CD4-positive, alpha-beta T cell (primary cell): ENCODE measurements around the gene PSTK. TPM values are rescaled to one million over a fixed set of nuclear protein-coding genes. Genes with fewer than 3 reads are reported as not detected.

Experiments
- ATAC-seq: fragments of 200-7000 bp; cut with Tn5 transposase; one replicate; pipeline ENCODE4 v1.10.0; 2022; ENCODE audit warnings: mild to moderate bottlenecking; ENCODE audit not compliant: poor library complexity
- CTCF ChIA-PET: fragments of 350-600 bp; sonication (Branson Sonifier 250); formaldehyde crosslinking; loops from one replicate; lab custom pipeline; 2021; ENCODE audit warnings: antibody characterized with exemption, inconsistent platforms; lab: Charles Lee
- POLR2A ChIA-PET: fragments of 350-600 bp; sonication (Branson Sonifier 250); formaldehyde crosslinking; loops from one replicate; lab custom pipeline; 2021; ENCODE audit warnings: antibody characterized with exemption, inconsistent platforms; lab: Charles Lee
- DNase-seq, 14 experiments: peaks; one replicate each; pipeline ENCODE4 v3.0.0-alpha.2; 2013 to 2020; ENCODE audit warnings: mixed read lengths in 2 of 14
- H3K27ac ChIP-seq, 2 donors: one replicate each; pipeline versions ENCODE4 v1.5.1 to v1.7.0; 2013; ENCODE audit warnings: low read length in 2 of 2, low read depth in 1 of 2, mild to moderate bottlenecking in 1 of 2
- H3K27me3 ChIP-seq, 2 experiments: 1 replicate in 1 of 2; 2 replicates in 1 of 2; pipeline versions ENCODE4 v1.6.1 to v1.7.0; 2013; ENCODE audit warnings: low read length in 2 of 2, control low read depth in 1 of 2, mild to moderate bottlenecking in 1 of 2, moderate library complexity in 1 of 2; ENCODE audit not compliant: insufficient read depth in 2 of 2, control insufficient read depth in 1 of 2
- H3K36me3 ChIP-seq: one replicate; pipeline ENCODE4 v1.6.1; 2013; ENCODE audit warnings: low read length, control low read depth; ENCODE audit not compliant: insufficient read depth
- H3K4me1 ChIP-seq: one replicate; pipeline ENCODE4 v1.6.1; 2013; ENCODE audit warnings: low read length, control low read depth; ENCODE audit not compliant: insufficient read depth
- H3K4me3 ChIP-seq: one replicate; pipeline ENCODE4 v1.5.1; 2013; ENCODE audit warnings: mild to moderate bottlenecking, low read length, moderate library complexity
- H3K9me3 ChIP-seq, 2 experiments: 1 replicate in 1 of 2; 2 replicates in 1 of 2; pipeline versions ENCODE4 v1.6.1 to v1.7.0; 2013; ENCODE audit warnings: low read length in 2 of 2, mild to moderate bottlenecking in 2 of 2, control low read depth in 1 of 2, moderate library complexity in 1 of 2; ENCODE audit not compliant: control insufficient read depth in 1 of 2, insufficient read depth in 1 of 2
- H3K27ac Mint-ChIP-seq: one replicate; pipeline ENCODE4 v1.8.0; 2020; ENCODE audit warnings: mixed read lengths
- H3K27me3 Mint-ChIP-seq: one replicate; pipeline ENCODE4 v1.8.0; 2021; ENCODE audit warnings: mixed read lengths
- H3K36me3 Mint-ChIP-seq: one replicate; pipeline ENCODE4 v1.8.0; 2021; ENCODE audit warnings: low read depth, mixed read lengths
- H3K4me1 Mint-ChIP-seq: one replicate; pipeline ENCODE4 v1.8.0; 2021; ENCODE audit warnings: low read depth, mixed read lengths
- H3K4me3 Mint-ChIP-seq: one replicate; pipeline ENCODE4 v1.8.0; 2020; ENCODE audit warnings: mild to moderate bottlenecking, mixed read lengths
- H3K9me3 Mint-ChIP-seq: one replicate; pipeline ENCODE4 v1.8.0; 2020; ENCODE audit warnings: mixed read lengths
- intact Hi-C, 2 experiments: fragments of 100-400 bp; cut with DNase I in 1 of 2; cut with micrococcal nuclease in 1 of 2; formaldehyde crosslinking; loops; one replicate each; pipeline versions ENCODE4 v1.15.1 to v1.9.0; 2023 to 2025; cut with DNase I, micrococcal nuclease
- total RNA-seq, 174 experiments: library from RNA in 2 of 174; stranded (reverse) in 2 of 174; gene quantifications; one replicate each; pipeline ENCODE4 v1.2.3 and lab custom pipeline; 2021 to 2026
- TF ChIP-seq, protein P1 (sequence below): fragments of 200-600 bp; IDR thresholded peaks from one replicate; pipeline ENCODE4 v1.8.0; 2022; ENCODE audit warnings: antibody characterized with exemption, mild to moderate bottlenecking

PSTK gene
- total RNA-seq, 2 experiments from 2014 or later: 16.1 to 18.6 TPM

DNA sequence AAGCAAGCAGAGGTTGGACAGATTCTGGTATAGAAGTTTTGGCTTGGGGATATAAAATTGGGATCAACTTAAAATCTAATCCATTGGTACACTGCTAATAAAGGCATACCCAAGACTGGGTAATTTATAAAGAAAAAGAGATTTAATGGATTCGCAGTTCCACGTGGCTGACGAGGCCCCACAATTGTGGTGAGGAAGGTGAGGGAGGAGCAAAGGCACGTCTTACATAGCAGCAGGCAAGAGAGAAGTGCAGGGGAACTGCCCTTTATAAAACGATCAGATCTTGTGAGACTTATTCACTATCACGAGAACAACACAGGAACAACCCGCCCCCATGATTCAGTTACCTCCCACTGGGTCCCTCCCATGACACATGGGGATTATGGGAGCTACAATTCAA is 38.3 kb downstream of the PSTK start:
- Histone ChIP-seq H3K36me3 (peaks cover 2% of the 10 kb centered on the region), H3K4me1 (no peaks in the 10 kb centered on the region), H3K4me3 (no peak overlapping the region), H3K27me3 (no peaks in the 10 kb centered on the region), H3K9me3 (no peaks in the 10 kb centered on the region), H3K27ac (no peak overlapping the region)
- ChIA-PET CTCF (no interaction called here), POLR2A (no interaction called here)
- Mint-ChIP-seq H3K9me3 (no peaks in the 10 kb centered on the region), H3K27me3 (no peaks in the 10 kb centered on the region), H3K27ac (no peak overlapping the region), H3K36me3 (peaks cover 4% of the 10 kb centered on the region), H3K4me1 (peaks cover 10% of the 10 kb centered on the region), H3K4me3 (no peak overlapping the region)
- DNase-seq (no peak), ATAC-seq (no peak)
- TF ChIP-seq, protein P1, sequence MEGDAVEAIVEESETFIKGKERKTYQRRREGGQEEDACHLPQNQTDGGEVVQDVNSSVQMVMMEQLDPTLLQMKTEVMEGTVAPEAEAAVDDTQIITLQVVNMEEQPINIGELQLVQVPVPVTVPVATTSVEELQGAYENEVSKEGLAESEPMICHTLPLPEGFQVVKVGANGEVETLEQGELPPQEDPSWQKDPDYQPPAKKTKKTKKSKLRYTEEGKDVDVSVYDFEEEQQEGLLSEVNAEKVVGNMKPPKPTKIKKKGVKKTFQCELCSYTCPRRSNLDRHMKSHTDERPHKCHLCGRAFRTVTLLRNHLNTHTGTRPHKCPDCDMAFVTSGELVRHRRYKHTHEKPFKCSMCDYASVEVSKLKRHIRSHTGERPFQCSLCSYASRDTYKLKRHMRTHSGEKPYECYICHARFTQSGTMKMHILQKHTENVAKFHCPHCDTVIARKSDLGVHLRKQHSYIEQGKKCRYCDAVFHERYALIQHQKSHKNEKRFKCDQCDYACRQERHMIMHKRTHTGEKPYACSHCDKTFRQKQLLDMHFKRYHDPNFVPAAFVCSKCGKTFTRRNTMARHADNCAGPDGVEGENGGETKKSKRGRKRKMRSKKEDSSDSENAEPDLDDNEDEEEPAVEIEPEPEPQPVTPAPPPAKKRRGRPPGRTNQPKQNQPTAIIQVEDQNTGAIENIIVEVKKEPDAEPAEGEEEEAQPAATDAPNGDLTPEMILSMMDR: no peak
- intact Hi-C loops: loop anchor here in 1 of 2 experiments (10.0 kb wide), 2 partner anchors 1044 to 1396 kb away; partner anchors contain the start of genes NSMCE4A and OAT

DNA sequence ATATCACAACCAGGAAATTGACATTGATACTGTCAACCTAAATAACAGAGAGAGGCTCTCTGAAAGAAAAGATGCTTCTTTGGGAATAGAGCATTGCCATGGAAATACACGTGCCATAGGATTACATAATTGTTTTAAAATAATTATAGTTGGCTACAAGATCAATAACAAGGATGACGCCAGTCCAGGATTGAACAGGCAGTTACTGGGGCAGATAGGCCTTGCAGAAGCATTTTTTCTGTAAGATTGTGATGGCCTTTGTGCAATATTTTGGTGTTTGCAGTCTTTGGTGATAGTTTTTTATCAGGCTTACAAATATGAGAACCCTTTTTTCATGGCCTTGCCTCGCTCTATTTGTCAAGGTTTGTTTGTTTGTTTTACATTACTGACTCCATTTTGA is 39.1 kb downstream of the PSTK start:
- TF ChIP-seq, protein P1: no peak
- H3K4me3 ChIP-seq: no peak overlapping the region
- DNase-seq: no peak
- ChIA-PET CTCF (interaction anchor here (0.6 kb wide), 1 partner anchor 106 kb away, joined by 3 read pairs; no protein-coding TSS in a partner anchor), POLR2A (no interaction called here)
- H3K27me3 Mint-ChIP-seq: no peaks in the 10 kb centered on the region
- H3K36me3 Mint-ChIP-seq: peaks cover 4% of the 10 kb centered on the region
- H3K27ac Mint-ChIP-seq: no peak overlapping the region
- H3K4me1 Mint-ChIP-seq: peaks cover 10% of the 10 kb centered on the region
- H3K4me3 Mint-ChIP-seq: no peak overlapping the region
- ATAC-seq: no peak
- H3K27ac ChIP-seq: no peak overlapping the region
- H3K9me3 Mint-ChIP-seq: no peaks in the 10 kb centered on the region
- no peaks in the 10 kb centered on the region for H3K9me3 ChIP-seq
- intact Hi-C loops: loop anchor here in 1 of 2 experiments (10.0 kb wide), 2 partner anchors 1044 to 1396 kb away; partner anchors contain the start of genes NSMCE4A and OAT
- no peaks in the 10 kb centered on the region for H3K36me3 ChIP-seq
- H3K4me1 ChIP-seq: no peaks in the 10 kb centered on the region
- H3K27me3 ChIP-seq: no peaks in the 10 kb centered on the region

DNA sequence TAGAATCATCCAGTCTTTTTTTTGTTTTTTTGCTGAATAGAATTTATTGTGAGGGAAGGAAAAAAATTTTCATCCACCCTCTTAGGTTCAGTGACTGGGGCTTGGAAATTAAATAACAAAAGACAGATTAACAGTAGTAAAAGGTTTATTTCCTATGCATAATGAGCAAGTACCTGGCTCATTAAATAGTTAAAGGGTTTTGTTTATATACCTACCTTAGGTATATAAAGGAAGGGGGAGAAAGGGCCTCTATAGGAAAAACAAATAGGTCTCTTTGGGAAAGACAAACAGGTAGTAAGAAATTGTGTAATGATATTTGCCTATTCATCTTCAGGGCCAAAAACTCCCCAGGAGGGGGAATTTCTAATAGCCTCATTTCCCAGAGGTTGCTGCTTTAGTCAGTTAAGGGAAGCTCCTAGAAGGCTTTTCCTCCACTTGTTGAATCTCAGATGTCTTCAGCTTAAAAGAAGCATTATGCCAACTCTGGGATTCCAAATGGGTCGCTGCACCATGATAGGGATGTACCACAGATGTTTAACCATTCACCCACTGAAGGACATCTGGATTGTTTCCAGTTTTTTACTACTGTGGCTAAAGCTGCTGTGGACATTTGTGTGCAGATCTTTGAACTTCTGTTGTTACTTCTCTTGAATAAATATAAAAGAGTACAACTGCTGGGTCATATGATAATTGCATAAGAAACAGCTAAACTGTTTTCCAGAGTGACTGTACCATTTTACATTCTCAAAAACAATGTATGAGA is 39.9 kb downstream of the PSTK start:
- Mint-ChIP-seq H3K27ac (no peak overlapping the region), H3K4me3 (no peak overlapping the region), H3K27me3 (no peaks in the 10 kb centered on the region), H3K36me3 (peaks cover 3% of the 10 kb centered on the region), H3K4me1 (peaks cover 9% of the 10 kb centered on the region), H3K9me3 (no peaks in the 10 kb centered on the region)
- ChIA-PET POLR2A (no interaction called here), CTCF (no interaction called here)
- H3K4me1 ChIP-seq: no peaks in the 10 kb centered on the region
- DNase-seq (no peak), ATAC-seq (no peak)
- no peak overlapping the region for H3K27ac ChIP-seq
- no peak overlapping the region for H3K4me3 ChIP-seq
- no peaks in the 10 kb centered on the region for H3K36me3 ChIP-seq
- TF ChIP-seq, protein P1: no peak
- H3K27me3 ChIP-seq: no peaks in the 10 kb centered on the region
- intact Hi-C loops: loop anchor here in 1 of 2 experiments (10.0 kb wide), 2 partner anchors 1045 to 1395 kb away; partner anchors contain the start of genes NSMCE4A and OAT
- H3K9me3 ChIP-seq: no peaks in the 10 kb centered on the region
